Trophoblast cell (in vitro differentiated cells and primary cell): ENCODE results near the gene ITM2B.

Experiments
- DNase-seq, 2 donors: peaks; one replicate each; pipeline ENCODE4 v3.0.0-alpha.2; 2016
- H2AFZ ChIP-seq: 2 replicates; pipeline ENCODE4 v1.6.1; 2013; ENCODE audit warnings: low read length, moderate library complexity, mild to moderate bottlenecking; ENCODE audit not compliant: insufficient read depth, poor library complexity
- H2AK5ac ChIP-seq: 2 replicates; pipeline ENCODE4 v1.6.1; 2013; ENCODE audit warnings: mild to moderate bottlenecking, low read length
- H2BK120ac ChIP-seq: 2 replicates; pipeline ENCODE4 v1.6.1; 2013; ENCODE audit warnings: low read length, mild to moderate bottlenecking, moderate library complexity; ENCODE audit not compliant: insufficient read depth, poor library complexity
- H2BK12ac ChIP-seq: 2 replicates; pipeline ENCODE4 v1.6.1; 2013; ENCODE audit warnings: mild to moderate bottlenecking, low read length, moderate library complexity
- H2BK5ac ChIP-seq: 2 replicates; pipeline ENCODE4 v1.6.1; 2013; ENCODE audit warnings: low read length, low read depth, moderate library complexity, mild to moderate bottlenecking; ENCODE audit not compliant: poor library complexity
- H3K14ac ChIP-seq: 2 replicates; pipeline ENCODE4 v1.6.1; 2013; ENCODE audit warnings: mild to moderate bottlenecking, low read length
- H3K18ac ChIP-seq: 2 replicates; pipeline ENCODE4 v1.6.1; 2013; ENCODE audit warnings: mild to moderate bottlenecking, low read length
- H3K23ac ChIP-seq: 2 replicates; pipeline ENCODE4 v1.6.1; 2013; ENCODE audit warnings: low read length
- H3K27ac ChIP-seq: 2 replicates; pipeline ENCODE4 v1.5.1; 2013; ENCODE audit warnings: low read depth, mild to moderate bottlenecking, inconsistent platforms, low read length, moderate library complexity
- H3K27me3 ChIP-seq: 2 replicates; pipeline ENCODE4 v1.6.1; 2013; ENCODE audit warnings: inconsistent platforms, mild to moderate bottlenecking, low read length, moderate library complexity; ENCODE audit not compliant: insufficient read depth
- H3K36me3 ChIP-seq, 2 experiments: 1 replicate in 1 of 2; 2 replicates in 1 of 2; pipeline ENCODE4 v1.6.1; 2013; ENCODE audit warnings: low read length in 2 of 2, mild to moderate bottlenecking in 2 of 2, moderate library complexity in 1 of 2; ENCODE audit not compliant: insufficient read depth in 2 of 2, control insufficient read depth in 1 of 2
- H3K4ac ChIP-seq: 2 replicates; pipeline ENCODE4 v1.6.1; 2013; ENCODE audit warnings: low read depth, mild to moderate bottlenecking, low read length, moderate library complexity
- H3K4me1 ChIP-seq, 2 experiments: 1 replicate in 1 of 2; 2 replicates in 1 of 2; pipeline ENCODE4 v1.6.1; 2013; ENCODE audit warnings: low read length in 2 of 2, mild to moderate bottlenecking in 2 of 2, moderate library complexity in 1 of 2; ENCODE audit not compliant: insufficient read depth in 2 of 2, control insufficient read depth in 1 of 2
- H3K4me2 ChIP-seq: 2 replicates; pipeline ENCODE4 v1.6.1; 2013; ENCODE audit warnings: inconsistent platforms, mild to moderate bottlenecking, low read length, moderate library complexity
- H3K4me3 ChIP-seq: 2 replicates; pipeline ENCODE4 v1.5.1; 2013; ENCODE audit warnings: mild to moderate bottlenecking, low read depth, low read length, inconsistent platforms
- H3K79me1 ChIP-seq: one replicate; pipeline ENCODE4 v1.6.1; 2013; ENCODE audit warnings: low read length
- H3K79me2 ChIP-seq: 2 replicates; pipeline ENCODE4 v1.6.1; 2013; ENCODE audit warnings: low read length, mild to moderate bottlenecking; ENCODE audit not compliant: control insufficient read depth, insufficient read depth, poor library complexity
- H3K9ac ChIP-seq: 2 replicates; pipeline ENCODE4 v1.6.1; 2013; ENCODE audit warnings: mild to moderate bottlenecking, low read length
- H3K9me3 ChIP-seq: 2 replicates; pipeline ENCODE4 v1.6.1; 2013; ENCODE audit warnings: low read depth, mild to moderate bottlenecking, control low read depth, inconsistent platforms, low read length; ENCODE audit not compliant: insufficient read depth
- H4K12ac ChIP-seq: 2 replicates; pipeline ENCODE4 v1.6.1; 2013; ENCODE audit warnings: low read depth, mild to moderate bottlenecking, low read length, moderate library complexity
- H4K8ac ChIP-seq: 2 replicates; pipeline ENCODE4 v1.6.1; 2013; ENCODE audit warnings: low read depth, mild to moderate bottlenecking, low read length, moderate library complexity
- H4K91ac ChIP-seq: one replicate; pipeline ENCODE4 v1.6.1; 2013; ENCODE audit warnings: low read depth, mild to moderate bottlenecking, low read length, moderate library complexity
- WGBS: extraction: QIAGEN DNeasy Blood & Tissue Kit; methylation state at CpG from one replicate; pipeline ENCODE4 v1.1.7; 2013; ENCODE audit warnings: missing lambda C conversion rate; ENCODE audit not compliant: insufficient read length, insufficient coverage; ENCODE audit errors: extremely low coverage; 5-methylcytosine and 5-hydroxymethylcytosine counted together

ITM2B gene

DNA sequence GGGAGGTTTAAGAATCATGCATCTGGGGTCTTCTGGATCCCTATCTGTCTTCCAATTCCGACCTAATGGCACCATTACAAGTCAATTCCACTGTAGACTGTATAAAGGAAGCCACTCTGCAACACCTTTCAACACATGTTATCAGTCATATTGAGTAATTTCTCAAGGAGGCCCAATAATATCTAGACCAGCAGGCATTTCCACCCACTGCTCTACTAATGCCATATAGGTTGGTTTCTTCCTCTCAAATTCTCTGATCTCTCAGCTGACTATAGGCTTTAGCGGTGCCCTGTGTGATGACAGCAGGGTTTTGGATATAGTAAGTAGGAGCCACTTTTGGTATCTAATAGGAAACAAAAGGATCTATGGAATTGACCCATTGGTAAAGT is 12.4 kb upstream of the ITM2B start:
- Histone ChIP-seq H3K36me3 (no peaks in the 10 kb centered on the region), H3K4me1 (no peaks in the 10 kb centered on the region), H3K9ac (no peak overlapping the region), H3K9me3 (peaks cover 3% of the 10 kb centered on the region), H3K27ac (no peak overlapping the region), H3K14ac (no peak overlapping the region), H3K79me1 (no peaks in the 10 kb centered on the region), H2BK120ac (no peak overlapping the region), H4K91ac (no peak overlapping the region), H3K23ac (no peak overlapping the region), H2BK12ac (no peak overlapping the region), H3K4ac (no peak overlapping the region), H3K79me2 (no peaks in the 10 kb centered on the region), H2AFZ (no peak overlapping the region), H2AK5ac (no peak overlapping the region), H3K27me3 (no peaks in the 10 kb centered on the region), H4K12ac (no peak overlapping the region), H3K18ac (no peak overlapping the region), H3K4me3 (no peak overlapping the region), H2BK5ac (no peak overlapping the region), H3K4me2 (no peak overlapping the region), H4K8ac (no peak overlapping the region)
- no CpG with 5 or more reads among the region's 2 CpGs for WGBS
- DNase-seq: no peak

- Histone ChIP-seq H2BK120ac (no peak overlapping the region), H3K9me3 (peaks cover 3% of the 10 kb centered on the region)
- no CpG with 5 or more reads among the region's 8 CpGs for WGBS
These were observed 11.9 kb upstream of the ITM2B start for GRCh38 chr13:48220981-48221685.

DNA sequence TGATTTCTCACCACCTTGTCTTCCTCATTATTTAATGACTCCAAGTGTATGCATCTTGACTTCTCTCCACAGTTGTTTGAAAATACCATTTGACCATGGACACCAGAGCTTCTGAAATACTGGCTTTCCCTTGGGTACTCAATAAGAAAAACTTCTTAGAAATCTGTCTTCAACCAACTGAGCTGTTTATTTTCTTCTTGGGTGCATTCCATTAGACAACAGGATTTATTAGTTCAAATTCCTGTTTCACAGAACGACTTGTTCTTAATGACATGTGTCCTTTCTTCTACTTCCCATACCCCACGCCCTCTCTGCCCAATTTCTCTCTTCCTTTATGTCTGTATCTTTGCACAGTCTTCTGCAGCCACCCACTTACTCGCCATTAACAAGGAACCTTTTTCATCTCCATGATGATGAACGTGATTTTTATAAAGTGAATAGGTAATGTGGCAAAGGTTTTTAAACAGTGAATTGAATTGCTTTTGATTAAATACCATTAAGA is 11.3 kb upstream of the ITM2B start:
- H3K4me1 ChIP-seq: no peaks in the 10 kb centered on the region
- DNase-seq: no peak
- no peak overlapping the region for H3K4me3 ChIP-seq
- no peak overlapping the region for H4K8ac ChIP-seq
- no peak overlapping the region for H3K23ac ChIP-seq
- no peak overlapping the region for H2AK5ac ChIP-seq
- no peaks in the 10 kb centered on the region for H3K9me3 ChIP-seq
- H2AFZ ChIP-seq: no peak overlapping the region
- no peaks in the 10 kb centered on the region for H3K27me3 ChIP-seq
- H3K79me1 ChIP-seq: no peaks in the 10 kb centered on the region
- no peak overlapping the region for H2BK12ac ChIP-seq
- no peak overlapping the region for H3K4ac ChIP-seq
- H3K36me3 ChIP-seq: no peaks in the 10 kb centered on the region
- H3K9ac ChIP-seq: no peak overlapping the region
- H3K79me2 ChIP-seq: no peaks in the 10 kb centered on the region
- no peak overlapping the region for H4K12ac ChIP-seq
- no peak overlapping the region for H3K27ac ChIP-seq
- no peak overlapping the region for H2BK5ac ChIP-seq
- no peak overlapping the region for H4K91ac ChIP-seq
- WGBS: no CpG with 5 or more reads among the region's 4 CpGs
- H2BK120ac ChIP-seq: no peak overlapping the region
- H3K4me2 ChIP-seq: no peak overlapping the region
- H3K18ac ChIP-seq: no peak overlapping the region
- no peak overlapping the region for H3K14ac ChIP-seq

More at GRCh38 chr13:48220981-48221685, 11.9 kb upstream of the ITM2B start:
- Histone ChIP-seq H3K4me1 (no peaks in the 10 kb centered on the region), H3K36me3 (no peaks in the 10 kb centered on the region), H3K14ac (no peak overlapping the region), H3K23ac (no peak overlapping the region), H2AK5ac (no peak overlapping the region), H3K27ac (no peak overlapping the region), H3K79me2 (no peaks in the 10 kb centered on the region), H2BK5ac (no peak overlapping the region), H4K12ac (no peak overlapping the region), H3K4me2 (no peak overlapping the region), H3K79me1 (no peaks in the 10 kb centered on the region), H3K18ac (no peak overlapping the region), H3K4ac (no peak overlapping the region), H3K27me3 (no peaks in the 10 kb centered on the region), H2BK12ac (no peak overlapping the region), H4K8ac (no peak overlapping the region), H3K4me3 (no peak overlapping the region), H4K91ac (no peak overlapping the region), H3K9ac (no peak overlapping the region), H2AFZ (no peak overlapping the region)
- peak in 1 of 2 donors; percentile 51 for DNase-seq

- H3K9me3 ChIP-seq: no peaks in the 10 kb centered on the region
- no peak overlapping the region for H4K91ac ChIP-seq
- no peak overlapping the region for H2AFZ ChIP-seq
- H3K36me3 ChIP-seq: no peaks in the 10 kb centered on the region
- H3K27ac ChIP-seq: no peak overlapping the region
- no peak overlapping the region for H4K12ac ChIP-seq
- H3K79me2 ChIP-seq: no peaks in the 10 kb centered on the region
- no peak overlapping the region for H2BK5ac ChIP-seq
- H3K79me1 ChIP-seq: no peaks in the 10 kb centered on the region
- H4K8ac ChIP-seq: no peak overlapping the region
- H3K4ac ChIP-seq: no peak overlapping the region
- no peak overlapping the region for H2BK12ac ChIP-seq
- H3K14ac ChIP-seq: no peak overlapping the region
- H3K4me1 ChIP-seq: no peaks in the 10 kb centered on the region
- no peak overlapping the region for H2BK120ac ChIP-seq
- H3K18ac ChIP-seq: no peak overlapping the region
- no peak overlapping the region for H2AK5ac ChIP-seq
- H3K27me3 ChIP-seq: no peaks in the 10 kb centered on the region
- H3K23ac ChIP-seq: no peak overlapping the region
- no peak overlapping the region for H3K4me2 ChIP-seq
- no CpG with 5 or more reads among the region's 12 CpGs for WGBS
- H3K9ac ChIP-seq: no peak overlapping the region
- H3K4me3 ChIP-seq: no peak overlapping the region
- DNase-seq: peak; percentile 27 to 86
These were observed 10.4 kb upstream of the ITM2B start for GRCh38 chr13:48222358-48223301.
